GM19328 (cell line): ENCODE data around the gene CYB5R4.

ENCODE experiments used
- ATAC-seq: cut with Tn5 transposase; IDR thresholded peaks from one replicate; pipeline ENCODE4 v1.9.1; 2021; ENCODE audit warnings: mild to moderate bottlenecking, moderate library complexity; ENCODE audit not compliant: unreplicated experiment

Gene CYB5R4

DNA sequence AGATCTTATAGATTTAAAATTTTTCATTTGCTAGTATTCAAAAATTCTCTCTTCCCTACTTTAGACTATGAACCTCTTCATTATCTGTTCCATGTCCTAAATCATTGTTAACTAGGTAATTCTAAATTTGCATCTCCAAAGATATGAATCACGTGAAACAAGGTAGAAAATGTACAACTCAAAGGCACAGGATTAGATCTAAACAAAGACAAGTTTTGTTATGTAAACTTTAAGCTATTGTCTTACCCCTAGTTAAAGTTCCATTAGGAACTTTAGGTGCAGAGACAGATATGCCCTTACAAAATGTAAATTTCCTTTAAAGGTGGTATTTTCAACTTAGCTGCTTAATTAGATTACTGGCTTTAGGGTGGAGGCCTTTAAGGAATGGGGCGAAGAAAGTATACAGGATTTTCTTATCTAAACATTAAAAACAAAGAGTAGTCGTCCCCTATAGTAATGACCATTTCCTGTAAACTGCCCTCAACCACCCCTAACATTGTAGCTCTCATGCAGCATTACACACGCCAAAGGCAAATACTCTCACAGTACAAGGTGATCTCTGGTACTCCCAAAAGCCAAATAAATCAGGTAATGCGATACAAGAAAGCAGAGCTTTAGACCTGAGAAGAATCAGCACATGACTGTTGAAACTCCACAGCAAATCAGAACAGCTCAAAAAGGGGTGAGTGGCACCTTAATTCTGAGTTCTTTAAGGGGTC is 116.7 kb downstream of the CYB5R4 start:
- ATAC-seq = no peak

DNA sequence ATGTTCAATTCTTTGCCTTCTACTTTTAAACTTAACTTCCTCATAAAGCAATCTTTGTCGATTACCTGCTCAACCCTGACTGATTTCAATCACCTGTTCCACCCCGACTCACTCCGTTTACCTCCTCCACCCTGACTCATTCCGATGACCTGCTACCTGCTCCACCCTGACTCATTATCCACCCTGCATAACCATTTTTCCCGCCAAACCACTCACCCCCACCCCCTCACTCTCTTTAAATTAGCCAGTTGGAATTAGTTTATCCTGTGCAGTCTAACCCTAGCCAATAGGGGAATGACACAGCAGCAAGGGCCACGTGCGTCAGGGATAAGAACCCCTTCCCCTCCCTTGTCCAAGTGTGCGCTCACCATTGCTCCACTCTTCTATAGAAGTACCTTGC is 117.4 kb downstream of the CYB5R4 start:
- ATAC-seq = no peak

DNA sequence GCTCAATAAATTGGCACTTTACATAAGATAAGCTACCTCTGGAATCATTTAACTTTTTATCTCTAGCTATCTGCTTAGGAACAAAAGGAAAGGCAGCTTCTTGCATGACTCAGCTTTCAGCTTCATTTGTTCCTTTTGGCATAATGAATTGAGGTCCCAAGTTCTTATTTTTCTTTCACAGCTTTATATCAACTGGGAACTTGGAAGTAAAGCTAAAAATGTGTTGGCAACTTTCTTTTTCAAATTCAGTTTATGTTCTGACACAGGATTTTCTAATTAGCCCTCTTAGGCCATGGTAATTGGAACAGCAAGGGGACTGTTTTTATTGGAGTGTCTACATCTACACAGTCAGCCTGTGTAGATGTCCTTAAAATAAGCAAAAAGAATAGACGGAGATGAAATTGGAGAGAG is 118.8 kb downstream of the CYB5R4 start:
- no peak for ATAC-seq

DNA sequence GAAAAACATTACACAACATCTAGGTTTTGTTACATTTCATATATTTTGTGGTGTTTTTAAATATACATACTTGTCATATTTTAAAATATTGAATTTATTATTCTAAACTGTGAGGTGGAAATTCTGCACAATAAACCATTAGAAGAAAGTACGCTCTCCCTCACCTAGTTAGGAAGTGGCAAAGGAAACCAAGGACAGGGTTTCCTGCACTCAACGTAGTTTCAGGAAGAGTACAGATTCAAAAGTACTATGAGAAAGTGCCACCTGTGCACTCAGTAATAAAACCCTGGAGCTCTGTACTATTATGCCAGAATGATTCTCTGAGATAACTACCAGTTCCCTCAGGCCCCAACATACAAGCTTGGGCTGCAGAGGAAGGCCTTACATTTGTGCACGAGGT is 119.5 kb downstream of the CYB5R4 start:
- no peak for ATAC-seq

DNA sequence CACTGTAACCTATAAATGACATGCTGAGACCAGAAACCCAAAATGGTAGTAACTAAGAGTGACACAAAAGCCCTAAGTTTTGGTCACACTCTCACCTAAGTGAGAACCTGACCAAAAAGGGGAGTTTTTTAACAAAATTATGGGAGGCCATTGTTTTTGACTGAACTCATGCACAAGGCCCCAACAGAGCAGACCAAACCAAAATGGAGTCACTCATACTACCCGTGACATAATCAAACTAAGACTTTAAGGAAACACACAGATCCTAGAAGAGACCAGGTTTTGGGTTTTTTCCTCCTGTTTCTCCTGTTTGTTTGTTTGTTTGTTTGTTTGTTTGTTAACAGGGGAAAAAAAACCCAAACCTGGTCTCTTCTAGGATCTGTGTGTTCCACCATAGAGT is 124.9 kb downstream of the CYB5R4 start:
- ATAC-seq = no peak

DNA sequence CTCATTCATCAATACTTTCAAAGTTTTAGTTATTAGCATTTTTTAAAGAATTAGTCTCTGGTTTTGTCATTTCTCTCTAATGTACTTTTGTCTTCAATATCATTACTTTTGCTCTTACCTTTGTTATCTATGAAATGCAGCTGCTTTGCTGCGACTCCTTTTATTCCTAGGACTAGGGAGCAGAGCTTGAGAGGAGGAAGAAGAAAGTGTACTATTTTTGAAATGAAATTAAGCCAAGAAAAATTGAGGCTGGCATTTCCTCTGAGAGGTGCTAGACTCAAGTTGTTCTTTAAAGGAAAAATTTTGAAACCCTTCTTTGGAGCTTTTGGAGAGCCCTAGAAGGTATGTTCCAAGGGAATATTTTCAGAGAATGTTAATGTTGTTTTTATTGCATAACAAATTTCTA is 125.8 kb downstream of the CYB5R4 start:
- no peak for ATAC-seq

DNA sequence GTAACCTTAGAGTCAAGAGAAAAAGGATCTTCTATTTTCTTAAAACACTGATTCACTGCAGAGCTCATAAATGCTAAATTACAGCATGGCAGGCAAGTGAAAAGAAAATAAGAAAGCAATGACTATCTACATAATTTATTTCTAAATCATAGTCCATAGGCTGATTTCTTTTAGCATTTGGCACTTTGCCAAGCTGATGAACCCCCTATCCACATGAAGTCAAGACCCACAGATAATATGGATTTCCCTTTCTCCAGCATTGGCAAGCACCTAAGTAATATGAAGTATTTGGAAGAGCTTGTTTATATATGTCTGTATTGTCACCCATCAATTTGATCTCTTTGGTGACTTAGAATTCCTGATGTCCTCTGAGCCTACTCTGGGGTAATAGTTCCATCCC is 126.2 kb downstream of the CYB5R4 start:
- ATAC-seq = no peak

DNA sequence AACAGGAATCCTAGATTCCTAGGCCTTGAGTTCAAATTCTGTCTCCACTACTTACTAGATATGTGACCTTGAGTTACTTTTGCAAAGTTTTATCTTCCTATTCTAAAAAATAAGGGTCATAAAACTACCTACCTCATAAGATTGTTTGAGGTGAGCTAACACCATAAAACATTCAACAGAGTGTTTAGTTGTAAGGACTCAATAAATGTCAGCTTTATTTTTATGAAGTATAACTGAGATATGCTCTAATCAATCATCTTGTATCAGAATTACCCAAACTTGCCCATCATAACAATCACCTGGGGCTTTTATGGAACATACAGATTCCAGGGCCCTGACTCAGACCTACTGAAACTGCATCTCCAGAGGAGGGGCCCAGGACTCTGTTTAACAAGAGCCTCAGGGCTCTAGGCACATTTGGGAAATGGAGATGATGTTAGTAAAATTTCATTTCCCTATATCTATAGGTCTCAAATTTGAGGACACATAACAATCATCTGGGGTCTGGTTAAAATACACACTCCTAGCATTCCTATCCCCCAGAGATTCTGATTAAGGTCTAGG is 138.6 kb downstream of the CYB5R4 start:
- no peak for ATAC-seq

DNA sequence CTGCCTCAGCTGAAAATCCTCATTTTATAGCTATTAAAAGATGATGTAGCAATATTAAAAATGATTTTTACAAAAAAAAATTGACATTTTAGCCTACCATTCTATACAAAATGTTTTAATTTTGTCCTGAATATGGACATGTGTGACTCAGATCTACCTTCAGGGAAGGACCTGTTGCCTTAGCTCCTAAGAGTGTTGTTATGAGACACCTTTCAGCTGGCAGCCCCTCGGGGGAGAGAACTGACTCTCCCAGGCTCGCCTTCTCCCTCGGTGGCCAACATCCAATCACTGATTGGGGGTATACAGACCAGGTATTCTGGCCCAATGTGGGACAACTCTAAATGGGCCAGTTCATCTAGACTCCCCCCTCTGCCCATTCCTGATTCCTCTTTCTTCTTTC is 141.6 kb downstream of the CYB5R4 start:
- no peak for ATAC-seq

DNA sequence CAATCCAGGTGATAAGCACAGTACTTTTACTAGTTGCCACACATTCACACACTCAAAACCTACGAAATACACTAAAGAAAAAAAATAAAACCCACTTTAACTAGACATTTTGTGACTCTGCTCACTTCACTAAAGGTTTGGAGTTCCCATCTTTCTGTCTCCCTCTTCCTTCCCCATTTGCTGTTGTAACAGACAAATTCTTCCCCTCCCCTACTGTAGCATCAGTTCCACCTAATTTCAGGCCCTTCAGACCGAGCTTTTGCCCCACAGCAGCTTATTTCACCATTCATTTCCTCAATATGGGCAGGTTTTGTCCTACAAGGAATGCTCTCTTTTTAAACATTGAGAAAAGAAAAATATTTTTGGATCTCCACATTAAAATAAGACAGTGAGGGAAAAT is 142.7 kb downstream of the CYB5R4 start:
- ATAC-seq = no peak

DNA sequence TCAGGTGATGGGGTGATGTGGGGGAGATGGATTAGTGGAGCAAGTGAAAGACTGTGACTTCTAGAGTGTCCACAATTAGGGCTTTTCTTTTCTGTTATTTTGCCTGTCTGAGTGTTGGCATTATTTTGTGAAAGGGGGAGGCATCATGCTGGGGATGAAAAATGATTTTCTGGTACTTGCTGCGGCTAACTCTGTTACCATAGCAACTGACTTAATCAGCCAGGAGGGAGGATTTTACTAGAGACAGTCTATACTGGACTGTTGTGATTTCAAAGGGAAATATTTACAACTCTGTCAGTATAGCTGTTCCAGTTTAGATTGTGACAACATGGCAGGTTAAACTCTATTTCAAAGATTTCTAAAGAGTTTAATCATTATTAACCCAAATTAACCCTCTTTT is 143.6 kb downstream of the CYB5R4 start:
- no peak for ATAC-seq

DNA sequence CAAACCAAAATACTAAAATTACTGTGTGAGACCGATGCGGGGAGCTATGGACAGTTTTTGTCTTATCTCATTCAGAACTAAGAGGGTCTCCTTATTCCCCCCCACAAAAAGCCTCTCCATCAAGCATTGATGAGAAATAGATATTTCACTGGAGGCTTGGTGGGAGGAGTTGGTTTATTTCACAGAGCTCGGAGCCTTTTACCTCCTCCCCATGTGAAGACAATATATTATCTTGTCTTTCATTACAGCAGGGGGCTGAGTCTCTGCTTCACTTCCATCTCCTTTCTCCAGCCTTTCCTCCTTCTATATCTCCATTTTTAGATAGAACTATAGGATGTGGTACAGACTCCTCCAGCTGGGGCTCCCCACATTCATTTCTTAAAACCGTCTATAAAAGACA is 144.2 kb downstream of the CYB5R4 start:
- no peak for ATAC-seq

DNA sequence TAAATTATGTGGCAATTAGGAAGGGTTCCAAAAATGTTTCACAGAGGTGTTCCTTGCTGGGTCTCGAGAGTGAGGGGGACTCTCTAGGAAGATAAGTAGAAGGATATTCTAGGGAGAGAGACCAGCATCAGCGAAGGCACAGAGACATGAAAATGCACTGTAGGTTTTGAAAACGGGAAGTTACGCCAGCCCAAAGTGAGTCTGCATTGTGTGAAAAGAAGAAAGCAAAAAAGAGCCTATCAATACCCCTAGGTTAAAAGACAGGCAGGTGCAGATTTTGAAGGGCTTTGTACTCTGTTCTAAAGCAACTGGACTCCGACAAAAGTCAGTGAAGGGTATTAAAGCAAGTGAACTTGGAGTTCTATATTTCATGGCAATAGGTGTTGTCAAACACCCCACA is 148.4 kb downstream of the CYB5R4 start:
- no peak for ATAC-seq

DNA sequence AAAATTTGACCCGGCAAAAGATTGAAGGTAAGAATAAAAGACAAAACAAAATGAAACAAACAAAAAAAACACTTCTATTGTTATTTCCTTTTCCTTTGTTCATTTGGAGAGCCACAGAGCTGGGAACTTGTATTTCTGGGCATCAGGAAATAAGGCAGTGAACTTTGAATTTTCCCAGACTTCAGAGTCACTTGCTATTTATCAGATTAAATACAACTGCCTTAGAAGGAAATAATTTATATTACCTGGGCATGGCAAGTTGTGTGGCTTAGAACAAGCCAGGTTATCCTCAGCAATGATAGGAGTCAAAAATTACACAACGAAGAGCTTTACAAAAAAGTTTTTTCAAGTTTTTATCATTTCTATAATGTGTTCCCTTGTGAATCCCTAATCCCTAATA is 153.9 kb downstream of the CYB5R4 start:
- ATAC-seq = no peak

DNA sequence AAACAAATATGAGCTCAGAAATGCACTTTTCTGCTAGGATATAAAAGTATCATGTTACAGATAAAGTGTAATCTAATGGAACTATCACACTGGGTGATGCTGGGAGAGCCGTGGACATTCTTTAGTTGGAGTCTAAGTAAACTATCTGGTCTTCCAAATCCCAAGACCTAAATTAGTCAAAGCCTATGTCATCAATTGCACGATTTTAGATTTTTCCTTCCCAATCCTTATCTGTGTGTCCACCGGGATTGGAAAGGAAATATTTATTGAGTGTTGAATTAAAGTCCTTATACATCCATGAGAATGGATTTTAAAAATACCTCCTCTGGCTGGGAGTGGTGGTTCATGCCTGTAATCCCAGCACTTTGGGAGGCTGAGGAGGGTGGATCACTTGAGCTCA is 154.4 kb downstream of the CYB5R4 start:
- ATAC-seq = no peak

DNA sequence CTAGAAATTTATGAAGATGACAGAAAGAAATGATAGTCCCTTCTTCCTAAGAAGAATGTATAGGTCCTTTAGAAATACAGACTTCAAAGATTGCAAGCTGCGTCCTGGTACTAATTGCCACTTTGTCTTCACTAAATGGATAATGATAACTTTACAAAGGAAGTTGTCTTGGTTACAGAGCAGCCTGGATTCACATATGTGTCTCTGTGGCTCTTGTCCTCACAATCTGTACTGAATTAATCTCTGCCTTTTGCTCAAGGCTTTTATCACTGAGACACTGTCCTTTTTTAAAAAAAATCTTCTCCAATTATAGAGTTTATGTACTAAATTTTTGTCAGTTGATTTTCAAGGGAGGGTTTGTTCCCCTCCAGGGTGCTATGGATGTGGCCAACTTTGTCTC is 156.5 kb downstream of the CYB5R4 start:
- no peak for ATAC-seq
